Lung (tissue), 12 donors: ENCODE data around the gene DVL3. TPM values are rescaled to one million over a fixed set of nuclear protein-coding genes. Genes with fewer than 3 reads are reported as not detected.

ENCODE experiments used
- ATAC-seq: fragments of 200-7000 bp; cut with Tn5 transposase; one replicate; pipeline ENCODE4 v1.9.1; 2020; ENCODE audit warnings: moderate number of reproducible peaks; ENCODE audit not compliant: insufficient read depth, low FRiP score
- DNase-seq, 3 donors: peaks; one replicate each; pipeline ENCODE4 v3.0.0-alpha.2; 2013 to 2017
- H3K27ac ChIP-seq, 2 donors: one replicate each; pipeline ENCODE4 v1.5.1; 2013; ENCODE audit warnings: mild to moderate bottlenecking in 2 of 2, moderate library complexity in 2 of 2, control low read depth in 1 of 2, inconsistent platforms in 1 of 2, low read depth in 1 of 2, low read length in 1 of 2
- H3K27me3 ChIP-seq, 3 donors: one replicate each; pipeline ENCODE4 v1.5.1; 2013; ENCODE audit warnings: low read length in 2 of 3; ENCODE audit not compliant: control insufficient read depth in 3 of 3, insufficient read depth in 3 of 3
- H3K36me3 ChIP-seq, 4 donors: one replicate each; pipeline ENCODE4 v1.5.1; 2013; ENCODE audit warnings: low read length in 4 of 4, mild to moderate bottlenecking in 1 of 4, moderate library complexity in 1 of 4; ENCODE audit not compliant: control insufficient read depth in 4 of 4, insufficient read depth in 4 of 4
- H3K4me1 ChIP-seq, 5 donors: one replicate each; pipeline ENCODE4 v1.5.1; 2013; ENCODE audit warnings: low read length in 5 of 5, mild to moderate bottlenecking in 2 of 5, moderate library complexity in 1 of 5; ENCODE audit not compliant: control insufficient read depth in 5 of 5, insufficient read depth in 5 of 5
- H3K4me3 ChIP-seq: one replicate; pipeline ENCODE4 v1.5.1; 2013; ENCODE audit warnings: mild to moderate bottlenecking, control low read depth, moderate library complexity
- H3K9ac ChIP-seq, 2 donors: one replicate each; pipeline ENCODE4 v1.5.1; 2013; ENCODE audit warnings: low read length in 2 of 2, control low read depth in 1 of 2; ENCODE audit not compliant: insufficient read depth in 1 of 2
- H3K9me3 ChIP-seq, 4 donors: one replicate each; pipeline ENCODE4 v1.5.1; 2013; ENCODE audit warnings: low read length in 3 of 4, mild to moderate bottlenecking in 1 of 4, moderate library complexity in 1 of 4; ENCODE audit not compliant: control insufficient read depth in 4 of 4, insufficient read depth in 3 of 4
- CTCF ChIP-seq: IDR thresholded peaks from 2 replicates; pipeline ENCODE4 v1.5.1; 2012; ENCODE audit warnings: mild to moderate bottlenecking; ENCODE audit errors: control extremely low read depth, extremely low read depth
- WGBS, 2 donors: extraction: QIAGEN DNeasy Blood & Tissue Kit; methylation state at CpG; one replicate each; pipeline ENCODE4 v1.1.7; 2013; 5-methylcytosine and 5-hydroxymethylcytosine counted together
- polyA plus RNA-seq, 2 donors: library from polyadenylated mRNA; stranded (reverse); fragments of 200-250 nt; gene quantifications; one replicate each; pipeline ENCODE4 v1.2.1, GENCODE V29; 2013
- total RNA-seq, 2 donors: library from RNA; depleted of rRNA in 1 of 2; stranded (reverse); fragments of >200 nt in 1 of 2; gene quantifications; one replicate each; pipeline ENCODE4 v1.2.1, GENCODE V29; 2014 to 2021
- donor health status: control.
- donor health status: control.
- donor health status: Bipolar disorder and iron deficiency.
- donor health status: healthy.
- donor health status: DM: yes; HTN: yes; CAD: no.

The DVL3 gene
- total and polyA plus RNA-seq, 4 donors: 37.8 to 73.5 (median 45.8) TPM

- WGBS, 2 donors: 96 to 98% methylated on average over 3 of the region's 3 CpGs
- ATAC-seq: no peak
- H3K36me3 ChIP-seq: peaks cover 31 to 57% (median 44%) of the 10 kb centered on the region in 4 donors
- peaks cover 1 to 11% (median 5%) of the 10 kb centered on the region in 5 donors for H3K4me1 ChIP-seq
- no peaks in the 10 kb centered on the region for H3K9me3 ChIP-seq
- no peak overlapping the region for H3K27ac ChIP-seq
- H3K4me3 ChIP-seq: no peak overlapping the region
- no peak overlapping the region for H3K9ac ChIP-seq
- no peaks in the 10 kb centered on the region for H3K27me3 ChIP-seq
- no peak for TF ChIP-seq CTCF
- no peak for DNase-seq
These were observed 10.4 kb downstream of the DVL3 start for GRCh38 chr3:184165543-184165942.

DNA sequence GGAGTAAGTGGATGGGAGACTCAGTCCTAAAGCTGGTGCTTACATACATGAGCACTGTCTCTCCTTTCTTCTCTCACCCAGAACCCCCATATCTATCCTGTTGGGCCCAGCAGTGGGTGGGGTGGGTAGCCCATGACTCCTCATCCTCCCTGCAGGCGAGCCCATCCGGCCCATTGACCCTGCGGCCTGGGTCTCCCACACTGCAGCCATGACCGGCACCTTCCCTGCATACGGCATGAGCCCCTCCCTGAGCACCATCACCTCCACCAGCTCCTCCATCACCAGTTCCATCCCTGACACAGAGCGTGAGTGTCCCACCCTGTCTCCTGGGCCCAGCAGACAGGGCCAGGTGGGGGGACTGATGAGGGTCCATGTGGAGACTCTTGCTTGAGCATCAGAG, 11.5 kb downstream of the DVL3 start:
- DNase-seq: no peak
- Histone ChIP-seq H3K27me3 (no peaks in the 10 kb centered on the region), H3K9ac (no peak overlapping the region), H3K4me1 (peaks cover 0 to 3% (median 0%) of the 10 kb centered on the region in 5 donors), H3K36me3 (peaks cover 40 to 65% (median 54%) of the 10 kb centered on the region in 4 donors), H3K27ac (no peak overlapping the region), H3K4me3 (no peak overlapping the region), H3K9me3 (no peaks in the 10 kb centered on the region)
- TF ChIP-seq CTCF: no peak
- 95 to 100% methylated on average over 6 of the region's 6 CpGs for WGBS, 2 donors
- no peak for ATAC-seq

DNA sequence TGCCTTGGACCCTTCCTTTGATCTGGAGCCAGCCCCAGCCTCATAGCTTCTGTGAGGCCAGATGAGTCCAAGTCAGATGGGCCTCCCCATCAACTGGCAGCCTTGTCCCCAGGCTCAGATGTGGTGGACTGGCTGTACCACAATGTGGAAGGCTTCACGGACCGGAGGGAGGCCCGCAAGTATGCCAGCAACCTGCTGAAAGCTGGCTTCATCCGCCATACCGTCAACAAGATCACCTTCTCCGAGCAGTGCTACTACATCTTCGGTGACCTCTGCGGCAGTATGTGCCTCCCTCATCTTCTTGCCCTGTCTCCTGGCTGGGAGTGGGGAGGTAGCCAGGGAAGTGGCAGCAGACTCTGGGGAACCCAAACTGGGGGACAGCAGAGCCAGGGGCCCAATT, 12.6 kb downstream of the DVL3 start:
- Histone ChIP-seq H3K4me1 (no peaks in the 10 kb centered on the region), H3K9ac (no peak overlapping the region), H3K27ac (no peak overlapping the region), H3K27me3 (no peaks in the 10 kb centered on the region), H3K4me3 (no peak overlapping the region), H3K9me3 (no peaks in the 10 kb centered on the region), H3K36me3 (peaks cover 40 to 69% (median 55%) of the 10 kb centered on the region in 4 donors)
- WGBS, 2 donors: 95 to 97% methylated on average over 8 of the region's 8 CpGs
- ATAC-seq (no peak), DNase-seq (no peak)
- TF ChIP-seq CTCF: no peak

- peaks cover 40 to 69% (median 56%) of the 10 kb centered on the region in 4 donors for H3K36me3 ChIP-seq
- 84 to 97% methylated on average over 9 of the region's 9 CpGs for WGBS, 2 donors
- H3K9ac ChIP-seq: no peak overlapping the region
- H3K4me3 ChIP-seq: no peak overlapping the region
- H3K27me3 ChIP-seq: no peaks in the 10 kb centered on the region
- ATAC-seq: no peak
- H3K4me1 ChIP-seq: no peaks in the 10 kb centered on the region
- H3K9me3 ChIP-seq: no peaks in the 10 kb centered on the region
- H3K27ac ChIP-seq: no peak overlapping the region
- no peak for TF ChIP-seq CTCF
- no peak for DNase-seq
These were observed 13.4 kb downstream of the DVL3 start for GRCh38 chr3:184168363-184169120.
